Measurements from ENCODE around the gene RHOD. TPM values are rescaled to one million over a fixed set of nuclear protein-coding genes. Genes with fewer than 3 reads are reported as not detected.
A peak's percentile ranks its signal among the peaks of the same experiment; 100 is the strongest.

The RHOD gene
- total and polyA plus RNA-seq, 12 donors: 21.9 to 103 (median 35.2) TPM

GRCh38 chr11:67071420-67072284 lies 15.0 kb downstream of the RHOD start:
- TF ChIP-seq CTCF (IDR thresholded peaks at IDR 0.05): peak; percentile 77 to 96 (median 91)
- DNase-seq: peak; percentile 74 to 80
- H3K27ac ChIP-seq: no peak overlapping the region
- peak overlapping the region in 9 of 10 donors; percentile 12 to 53 (median 45) for H3K4me3 ChIP-seq
- H3K27me3 ChIP-seq: peaks cover 0 to 7% (median 0%) of the 10 kb centered on the region in 7 donors
- peaks cover 0 to 10% (median 7%) of the 10 kb centered on the region in 9 donors for H3K4me1 ChIP-seq
- ATAC-seq: peak; percentile 77 to 92 (median 87)
- intact Hi-C loops (cut with DNase I): loop anchor here in 1 of 10 donors (5.0 kb wide), 1 partner anchor 379 kb away; no protein-coding TSS in a partner anchor
- no peaks in the 10 kb centered on the region for H3K9me3 ChIP-seq
- H3K36me3 ChIP-seq: peaks cover 0 to 3% (median 0%) of the 10 kb centered on the region in 9 donors
- WGBS, 2 donors: 47% methylated on average over 53 of the region's 53 CpGs

- ATAC-seq (no peak), DNase-seq (no peak)
- H3K27ac ChIP-seq: no peak overlapping the region
- peaks cover 0 to 7% (median 0%) of the 10 kb centered on the region in 7 donors for H3K27me3 ChIP-seq
- no peak for TF ChIP-seq CTCF (IDR thresholded peaks at IDR 0.05)
- 87% methylated on average over 11 of the region's 11 CpGs for WGBS, 2 donors
- intact Hi-C loops (cut with DNase I): loop anchor here in 1 of 10 donors (5.0 kb wide), 1 partner anchor 380 kb away; no protein-coding TSS in a partner anchor
- peaks cover 0 to 9% (median 6%) of the 10 kb centered on the region in 9 donors for H3K4me1 ChIP-seq
- peaks cover 0 to 3% (median 0%) of the 10 kb centered on the region in 9 donors for H3K36me3 ChIP-seq
- H3K9me3 ChIP-seq: no peaks in the 10 kb centered on the region
- no peak overlapping the region for H3K4me3 ChIP-seq
Measured at GRCh38 chr11:67072295-67072694, 15.6 kb downstream of the RHOD start.

GRCh38 chr11:67073908-67074307 lies 17.3 kb downstream of the RHOD start:
- no peak overlapping the region for H3K4me3 ChIP-seq

More at GRCh38 chr11:67073908-67074307, 17.3 kb downstream of the RHOD start:
- no peak overlapping the region for H3K27ac ChIP-seq
- no peaks in the 10 kb centered on the region for H3K9me3 ChIP-seq
- H3K36me3 ChIP-seq: peaks cover 0 to 3% (median 0%) of the 10 kb centered on the region in 9 donors
- ATAC-seq: no peak
- H3K4me1 ChIP-seq: peaks cover 0 to 13% (median 6%) of the 10 kb centered on the region in 9 donors
- DNase-seq: no peak
- no peak for TF ChIP-seq CTCF (IDR thresholded peaks at IDR 0.05)
- intact Hi-C loops (cut with DNase I): loop anchor here in 1 of 10 donors (5.0 kb wide), 1 partner anchor 382 kb away; no protein-coding TSS in a partner anchor
- H3K27me3 ChIP-seq: peaks cover 0 to 7% (median 0%) of the 10 kb centered on the region in 7 donors
- WGBS, 2 donors: 86 to 88% methylated on average over 9 of the region's 9 CpGs

All from heart right ventricle (tissue), 16 donors.